WTC11 (cell line): Measurements from ENCODE around the gene KRTAP1-5. TPM values are rescaled to one million over a fixed set of nuclear protein-coding genes. Genes with fewer than 3 reads are reported as not detected.
A peak's percentile ranks its signal among the peaks of the same experiment; 100 is the strongest.
"Not testable (repeated sequence)": the region's sequence is repeated elsewhere in the genome, so short reads cannot be mapped to it uniquely, and the experiment has no call there.

Experiments
- ATAC-seq: fragments of 200-7000 bp; cut with Tn5 transposase; 2 replicates; pipeline ENCODE4 v1.10.0; 2021; ENCODE audit warnings: mild to moderate bottlenecking, moderate library complexity
- CTCF ChIA-PET: fragments of 300-600 bp; sonication (Branson Sonifier 250); formaldehyde crosslinking; loops from one replicate; lab custom pipeline; 2021; ENCODE audit warnings: antibody characterized with exemption; lab: Charles Lee
- POLR2A ChIA-PET: fragments of 350-600 bp; sonication (Branson Sonifier 250); formaldehyde crosslinking; loops from one replicate; lab custom pipeline; 2021; ENCODE audit warnings: antibody characterized with exemption; lab: Charles Lee
- DNase-seq: peaks from one replicate; pipeline ENCODE4 v3.0.0; 2021; ENCODE audit warnings: low spot score
- H3K27ac Mint-ChIP-seq: 2 replicates; pipeline ENCODE4 v1.8.0; 2021; ENCODE audit warnings: mixed read lengths
- H3K27me3 Mint-ChIP-seq: 2 replicates; pipeline ENCODE4 v1.8.0; 2021; ENCODE audit warnings: low read depth, mild to moderate bottlenecking, moderate library complexity, mixed read lengths
- H3K36me3 Mint-ChIP-seq: 2 replicates; pipeline ENCODE4 v1.8.0; 2021; ENCODE audit warnings: mixed read lengths
- H3K4me1 Mint-ChIP-seq: 2 replicates; pipeline ENCODE4 v1.8.0; 2022; ENCODE audit warnings: mixed read lengths
- H3K4me3 Mint-ChIP-seq: 2 replicates; pipeline ENCODE4 v1.8.0; 2021; ENCODE audit warnings: mild to moderate bottlenecking, moderate library complexity, mixed read lengths
- H3K9me3 Mint-ChIP-seq: 2 replicates; pipeline ENCODE4 v1.8.0; 2021; ENCODE audit warnings: mixed read lengths
- AR ChIP-seq: fragments of 250-450 bp; sonication (Bioruptor Pico); IDR thresholded peaks from 2 replicates; pipeline ENCODE4 v1.9.0; 2021; ENCODE audit warnings: mild to moderate bottlenecking
- CREM ChIP-seq: sonication (generic); formaldehyde crosslinking; IDR thresholded peaks from 2 replicates; pipeline ENCODE4 v1.8.1; 2022; ENCODE audit warnings: mild to moderate bottlenecking, missing genetic modification reagents, moderate library complexity
- E2F1 ChIP-seq: sonication (generic); formaldehyde crosslinking; IDR thresholded peaks from 2 replicates; pipeline ENCODE4 v1.8.0; 2022; ENCODE audit warnings: mild to moderate bottlenecking, missing genetic modification reagents
- ERG ChIP-seq: fragments of 250-450 bp; sonication (Bioruptor Pico); IDR thresholded peaks from 2 replicates; pipeline ENCODE4 v1.8.0; 2021; ENCODE audit warnings: mild to moderate bottlenecking
- FOXP1 ChIP-seq: sonication (generic); formaldehyde crosslinking; IDR thresholded peaks from 2 replicates; pipeline ENCODE4 v1.8.0; 2022; ENCODE audit warnings: missing genetic modification reagents, mild to moderate bottlenecking, moderate library complexity, borderline replicate concordance
- GABPB1 ChIP-seq: sonication (generic); formaldehyde crosslinking; IDR thresholded peaks from 2 replicates; pipeline ENCODE4 v1.8.1; 2023; ENCODE audit warnings: mild to moderate bottlenecking, missing genetic modification reagents
- KAT7 ChIP-seq: sonication (generic); formaldehyde crosslinking; IDR thresholded peaks from 2 replicates; pipeline ENCODE4 v1.8.1; 2023; ENCODE audit warnings: missing genetic modification reagents, mild to moderate bottlenecking, borderline replicate concordance
- MLX ChIP-seq: sonication (generic); formaldehyde crosslinking; IDR thresholded peaks from 2 replicates; pipeline ENCODE4 v1.8.1; 2023; ENCODE audit warnings: mild to moderate bottlenecking, missing genetic modification reagents, moderate library complexity
- NFATC4 ChIP-seq: fragments of 250-450 bp; sonication (Bioruptor Pico); IDR thresholded peaks from 2 replicates; pipeline ENCODE4 v1.9.0; 2021; ENCODE audit warnings: mild to moderate bottlenecking
- NR1H2 ChIP-seq: sonication (generic); formaldehyde crosslinking; IDR thresholded peaks from 2 replicates; pipeline ENCODE4 v1.9.0; 2021; ENCODE audit warnings: mild to moderate bottlenecking, moderate library complexity, missing genetic modification reagents
- NR3C1 ChIP-seq: sonication (generic); formaldehyde crosslinking; conservative IDR thresholded peaks from 2 replicates; pipeline ENCODE4 v1.8.1; 2023; ENCODE audit warnings: low read depth, mild to moderate bottlenecking, missing genetic modification reagents
- PRRX2 ChIP-seq: fragments of 250-450 bp; sonication (Bioruptor Pico); IDR thresholded peaks from 2 replicates; pipeline ENCODE4 v1.8.0; 2021; ENCODE audit warnings: mild to moderate bottlenecking
- RORB ChIP-seq: fragments of 250-450 bp; sonication (Bioruptor Pico); IDR thresholded peaks from 2 replicates; pipeline ENCODE4 v1.9.0; 2021; ENCODE audit warnings: mild to moderate bottlenecking
- SOX15 ChIP-seq: fragments of 250-450 bp; sonication (Bioruptor Pico); IDR thresholded peaks from 2 replicates; pipeline ENCODE4 v1.9.0; 2021; ENCODE audit warnings: mild to moderate bottlenecking
- TCF7 ChIP-seq: sonication (generic); formaldehyde crosslinking; IDR thresholded peaks from 2 replicates; pipeline ENCODE4 v1.8.0; 2022; ENCODE audit warnings: mild to moderate bottlenecking, low read depth, missing genetic modification reagents, moderate library complexity
- TEAD4 ChIP-seq: sonication (generic); formaldehyde crosslinking; IDR thresholded peaks from 2 replicates; pipeline ENCODE4 v1.8.0; 2022; ENCODE audit warnings: mild to moderate bottlenecking, missing genetic modification reagents
- TP53 ChIP-seq: sonication (generic); formaldehyde crosslinking; IDR thresholded peaks from 2 replicates; pipeline ENCODE4 v1.8.1; 2023; ENCODE audit warnings: mild to moderate bottlenecking, missing genetic modification reagents
- ZNF121 ChIP-seq: sonication (generic); formaldehyde crosslinking; IDR thresholded peaks from 2 replicates; pipeline ENCODE4 v1.8.0; 2023; ENCODE audit warnings: missing genetic modification reagents
- ZNF423 ChIP-seq: fragments of 250-450 bp; sonication (Bioruptor Pico); IDR thresholded peaks from 2 replicates; pipeline ENCODE4 v2.1.2; 2022; ENCODE audit warnings: mild to moderate bottlenecking, moderate library complexity
- total RNA-seq: library from RNA; stranded (reverse); gene quantifications from 3 replicates; pipeline ENCODE4 v1.2.3, GENCODE V29; 2021

Gene KRTAP1-5
- total RNA-seq, 1 experiment from 2014 or later, result not detected

GRCh38 chr17:41065829-41066624 is 39.0 kb upstream of the KRTAP1-5 start, which contains the start of gene KRTAP2-4:
Gene KRTAP2-4, minus strand, starts transcription at chr17:41065879. Its CDS starts 34 bp downstream, at chr17:41065845.
- H3K4me1 Mint-ChIP-seq, result peaks cover 4% of the 10 kb centered on the region; the same call in 1 of the 2 replicates
- TF ChIP-seq NR3C1 (CRISPR knock-in tag) (no peak), MLX (CRISPR knock-in tag) (no peak), GABPB1 (0 out of 2 replicates have a peak, but pooled peaks have one; percentile 17), TCF7 (CRISPR knock-in tag) (no peak)
- TF ChIP-seq, all 79 proteins: peak for 1
- ChIA-PET POLR2A (no interaction called here), CTCF (no interaction called here)
- Mint-ChIP-seq H3K36me3 (no peaks in the 10 kb centered on the region), H3K27me3 (no peaks in the 10 kb centered on the region), H3K9me3 (no peaks in the 10 kb centered on the region), H3K4me3 (no peak within 1 kb of the TSS), H3K27ac (no peak within 1 kb of the TSS)
- DNase-seq (no peak), ATAC-seq (no peak)

GRCh38 chr17:41065016-41065689 is 38.1 kb upstream of the KRTAP1-5 start:
- H3K4me3 Mint-ChIP-seq, H3K27ac Mint-ChIP-seq, DNase-seq, POLR2A ChIA-PET, H3K4me1 Mint-ChIP-seq, H3K9me3 Mint-ChIP-seq, H3K27me3 Mint-ChIP-seq, H3K36me3 Mint-ChIP-seq, ATAC-seq: not testable (repeated sequence)
- CTCF ChIA-PET, result interaction anchor here (0.5 kb wide), 1 partner anchor 484 kb away, joined by 3 read pairs; no protein-coding TSS in a partner anchor
- peak; percentile 51; the same call in 1 of the 2 replicates for TF ChIP-seq ZNF423 (CRISPR knock-in tag)

GRCh38 chr17:41064301-41064700 is 37.3 kb upstream of the KRTAP1-5 start:
- no peaks in the 10 kb centered on the region for H3K9me3 Mint-ChIP-seq
- no peaks in the 10 kb centered on the region for H3K27me3 Mint-ChIP-seq
- no peak overlapping the region for H3K4me3 Mint-ChIP-seq
- no peaks in the 10 kb centered on the region for H3K36me3 Mint-ChIP-seq
- DNase-seq, result no peak
- peaks cover 11% of the 10 kb centered on the region for H3K4me1 Mint-ChIP-seq
- H3K27ac Mint-ChIP-seq, result no peak overlapping the region
- CTCF ChIA-PET, result interaction anchor here (0.5 kb wide), 1 partner anchor 485 kb away, joined by 3 read pairs; no protein-coding TSS in a partner anchor
- POLR2A ChIA-PET, result no interaction called here
- ATAC-seq, result no peak
- no peak for TF ChIP-seq E2F1 (CRISPR knock-in tag)
- TF ChIP-seq ERG, result no peak
- TF ChIP-seq KAT7 (CRISPR knock-in tag), result no peak
- no peak for TF ChIP-seq CREM (CRISPR knock-in tag)
- TF ChIP-seq AR (CRISPR knock-in tag), result no peak
- TF ChIP-seq RORB (CRISPR knock-in tag), result no peak
- no peak for TF ChIP-seq TP53 (CRISPR knock-in tag)
- no peak for TF ChIP-seq TEAD4 (CRISPR knock-in tag)
- no peak for TF ChIP-seq PRRX2 (CRISPR knock-in tag)
- no peak for TF ChIP-seq FOXP1 (CRISPR knock-in tag)
- TF ChIP-seq SOX15 (CRISPR knock-in tag), result no peak
- no peak for TF ChIP-seq NR1H2 (CRISPR knock-in tag)
- TF ChIP-seq ZNF121 (CRISPR knock-in tag), result no peak
- TF ChIP-seq NFATC4 (CRISPR knock-in tag), result no peak
- TF ChIP-seq, all 79 proteins: peak for 0
